ENCODE data around the gene FMNL2. TPM values are rescaled to one million over a fixed set of nuclear protein-coding genes. Genes with fewer than 3 reads are reported as not detected.

The FMNL2 gene
- total RNA-seq, 1 experiment from 2014 or later, result 33.6 TPM

- H3K4me1 ChIP-seq (ENCODE audit: insufficient read depth, low read length), result peaks cover 16% of the 10 kb centered on the region
- DNase-seq, result no peak
- no peak overlapping the region for H3K18ac ChIP-seq (ENCODE audit: insufficient read length, low read depth, low read length)
- H3K9me3 Mint-ChIP-seq, result no peaks in the 10 kb centered on the region
- H3K23ac ChIP-seq (ENCODE audit: insufficient read length, low read depth, low read length), result no peak overlapping the region
- H4K20me1 ChIP-seq (ENCODE audit: control insufficient read depth, insufficient read depth, insufficient read length), result no peaks in the 10 kb centered on the region
- no peak overlapping the region for H3T11ph ChIP-seq (ENCODE audit: low read length)
- H4K8ac ChIP-seq (replicated peaks; ENCODE audit: insufficient read length, low read depth, low read length), result no peak overlapping the region
- WGBS (ENCODE audit: extremely low coverage, insufficient read length, low lambda C conversion rate), result no CpG with 5 or more reads among the region's 1 CpG
- no peaks in the 10 kb centered on the region for H3K9me3 ChIP-seq (ENCODE audit: control insufficient read depth, low read depth, low read length)
- H3K27ac Mint-ChIP-seq, result peak overlapping the region in 1 of 3 experiments; percentile 50; a peak in 1 of 7 replicates
- H4K91ac ChIP-seq (ENCODE audit: insufficient read length, low read depth, low read length), result no peak overlapping the region
- no peak overlapping the region for H3K4me3 Mint-ChIP-seq
- no peak for TF ChIP-seq CTCF (conservative IDR thresholded peaks at IDR 0.05)
- H2AK5ac ChIP-seq (ENCODE audit: insufficient read length, low read length), result no peak overlapping the region
- no peak overlapping the region for H2BK120ac ChIP-seq (ENCODE audit: low read depth, low read length, poor library complexity, severe bottlenecking)
- H2BK12ac ChIP-seq (ENCODE audit: insufficient read length, low read depth, low read length), result no peak overlapping the region
- H2BK15ac ChIP-seq (ENCODE audit: low read depth, low read length), result no peak overlapping the region
- no peaks in the 10 kb centered on the region for H3K23me2 ChIP-seq (ENCODE audit: insufficient read length, low read depth, low read length, poor library complexity, severe bottlenecking)
- peaks cover 2% of the 10 kb centered on the region for H3K79me1 ChIP-seq (ENCODE audit: insufficient read depth, low read depth, low read length, poor library complexity, severe bottlenecking)
- no peak overlapping the region for H2BK20ac ChIP-seq (ENCODE audit: low read depth, low read length, poor library complexity, severe bottlenecking)
- no peak overlapping the region for H3K4me2 ChIP-seq (ENCODE audit: insufficient read depth, insufficient read length, low read length)
- no peak overlapping the region for H3K9ac ChIP-seq (ENCODE audit: extremely low read depth, insufficient read length, low read length)
- peaks cover 71 to 73% of the 10 kb centered on the region in 2 experiments for H3K4me1 Mint-ChIP-seq
- no peaks in the 10 kb centered on the region for H3K27me3 Mint-ChIP-seq (ENCODE audit: low read depth)
- H3K27me3 ChIP-seq (ENCODE audit: insufficient read depth, low read length), result no peaks in the 10 kb centered on the region
- no peak overlapping the region for H3K56ac ChIP-seq (ENCODE audit: insufficient read length, low read depth, low read length)
- no peak overlapping the region for H3K4ac ChIP-seq (ENCODE audit: low read depth, low read length)
- H4K5ac ChIP-seq (ENCODE audit: insufficient read length, low read depth, low read length), result no peak overlapping the region
- H3K27ac ChIP-seq (ENCODE audit: insufficient read length, low read depth, low read length), result no peak overlapping the region
- H2AFZ ChIP-seq (ENCODE audit: low read length), result no peak overlapping the region
- no peak overlapping the region for H2BK5ac ChIP-seq (ENCODE audit: insufficient read length, low read length)
- H3K79me2 ChIP-seq (ENCODE audit: insufficient read depth, low read length), result peaks cover 3% of the 10 kb centered on the region; the same call in 1 of the 2 replicates
- no peak overlapping the region for H3K14ac ChIP-seq (ENCODE audit: insufficient read depth, low read length)
- H3K36me3 Mint-ChIP-seq (ENCODE audit: insufficient read depth in 1 of 3, low read depth in 3 of 3), result peaks cover 0 to 4% (median 0%) of the 10 kb centered on the region in 3 experiments; a peak in 2 of 7 replicates
These were observed 112.9 kb downstream of the FMNL2 start for GRCh38 chr2:152447897-152448296.

All from H9 (cell line).